Left ventricle myocardium superior (tissue), 1 donor: ENCODE results near the gene POMP. TPM values are rescaled to one million over a fixed set of nuclear protein-coding genes. Genes with fewer than 3 reads are reported as not detected.

Experiments
- ATAC-seq: fragments of 200-7000 bp; cut with Tn5 transposase; one replicate; pipeline ENCODE4 v1.9.1; 2020; ENCODE audit warnings: mild to moderate bottlenecking, moderate library complexity
- DNase-seq: peaks from one replicate; pipeline ENCODE4 v3.0.0-alpha.2; 2020
- intact Hi-C: fragments of 100-400 bp; cut with micrococcal nuclease; formaldehyde crosslinking; loops from one replicate; pipeline ENCODE4 v1.11.0; 2022
- total RNA-seq: library from RNA; stranded (reverse); fragmentation: NEBNext Ultra II Directional; extraction: Animal tissue kit (Norgen Biotek cat#: 25700); gene quantifications from one replicate; pipeline ENCODE4 v1.2.1, GENCODE V29; 2021
- donor health status: DM: no; HTN: yes; CAD: no; lungs with severe emphysema.

POMP gene
- total RNA-seq, 1 donor from 2014 or later: 113 TPM

GRCh38 chr13:28723806-28724205 lies 64.9 kb downstream of the POMP start:
- intact Hi-C loops: no loop called here
- no peak for ATAC-seq
- no peak for DNase-seq

GRCh38 chr13:28725046-28725610 lies 66.2 kb downstream of the POMP start:
- intact Hi-C loops: no loop called here
- no peak for ATAC-seq
- DNase-seq: no peak

Other genes with a start within 250 kb of the POMP start
- gene FLT1, start 164.0 kb upstream of the POMP start, total RNA-seq: 46.1 TPM
- gene SLC46A3, start 59.8 kb downstream of the POMP start, total RNA-seq: 18.1 TPM
- gene MTUS2, start 161.2 kb downstream of the POMP start, total RNA-seq: 126 TPM